HG03520 (cell line): ENCODE data around the gene KRTAP5-5.
"Not testable (repeated sequence)": the region's sequence is repeated elsewhere in the genome, so short reads cannot be mapped to it uniquely, and the experiment has no call there.

Source experiments
- ATAC-seq: cut with Tn5 transposase; IDR thresholded peaks from one replicate; pipeline ENCODE4 v1.9.1; 2021; ENCODE audit warnings: mild to moderate bottlenecking, moderate library complexity; ENCODE audit not compliant: unreplicated experiment

The KRTAP5-5 gene

DNA sequence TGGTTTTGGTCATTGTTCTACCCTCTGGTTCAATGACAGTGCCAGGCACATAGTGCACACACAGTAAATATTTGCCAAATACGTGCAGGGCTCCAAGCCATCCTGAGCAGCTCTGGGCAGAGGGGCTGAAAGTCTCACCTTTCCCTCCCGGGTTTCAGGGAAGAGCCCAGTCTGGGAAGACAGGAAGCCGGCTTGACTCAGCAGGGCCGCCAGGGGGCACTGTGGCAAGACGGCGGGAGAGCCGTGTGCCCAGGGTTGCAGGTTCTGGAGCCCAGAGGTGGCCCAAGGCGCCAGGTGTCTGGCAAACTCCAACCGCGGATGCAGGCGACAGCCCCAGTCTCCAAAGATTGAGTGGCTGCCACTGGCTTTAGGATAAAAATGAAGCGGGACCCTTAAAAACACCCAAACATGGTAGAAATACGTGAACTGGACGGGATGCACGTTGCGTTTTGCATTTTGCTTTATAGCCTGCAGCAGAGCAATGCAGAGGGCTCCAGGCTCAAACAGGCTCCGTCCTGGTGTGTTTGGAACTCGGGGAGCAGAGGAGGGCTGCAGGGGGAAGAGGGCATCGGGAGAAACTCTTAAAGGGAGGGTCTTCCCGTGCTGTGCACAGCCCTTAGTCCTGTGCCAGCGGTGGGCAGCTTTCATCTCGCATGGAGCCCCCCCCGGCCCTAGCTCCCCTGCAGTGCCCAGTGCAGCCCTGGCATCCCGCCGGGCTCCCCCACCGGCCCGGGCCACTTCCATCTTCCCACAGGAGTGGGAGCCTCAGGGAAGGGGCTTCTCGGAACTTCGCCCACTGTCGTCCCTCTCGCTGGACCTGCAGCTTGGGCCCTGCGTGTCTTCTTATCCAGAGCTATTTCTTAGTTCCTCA lies 10.7 kb downstream of the KRTAP5-5 start:
- ATAC-seq, result no peak

DNA sequence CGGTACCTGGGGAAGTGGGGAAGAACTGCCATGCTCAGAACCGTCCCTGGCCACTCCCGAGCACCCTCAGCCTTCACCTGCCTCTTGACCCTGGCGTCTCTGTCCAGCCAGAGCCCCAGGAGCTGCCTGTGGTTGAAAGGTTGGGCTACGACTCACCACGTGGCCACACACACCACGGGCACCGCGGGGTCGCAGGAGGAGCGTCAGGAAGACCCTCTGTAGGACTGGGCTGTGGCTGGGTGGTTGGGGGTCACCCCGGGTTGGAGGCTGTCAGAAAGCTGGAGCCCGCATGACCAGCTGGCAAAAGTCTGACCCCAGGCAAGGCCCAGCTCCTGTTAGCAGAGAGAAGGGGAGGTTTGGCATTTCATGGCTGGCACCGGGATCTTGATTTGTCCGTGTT lies 11.5 kb downstream of the KRTAP5-5 start:
- no peak for ATAC-seq

DNA sequence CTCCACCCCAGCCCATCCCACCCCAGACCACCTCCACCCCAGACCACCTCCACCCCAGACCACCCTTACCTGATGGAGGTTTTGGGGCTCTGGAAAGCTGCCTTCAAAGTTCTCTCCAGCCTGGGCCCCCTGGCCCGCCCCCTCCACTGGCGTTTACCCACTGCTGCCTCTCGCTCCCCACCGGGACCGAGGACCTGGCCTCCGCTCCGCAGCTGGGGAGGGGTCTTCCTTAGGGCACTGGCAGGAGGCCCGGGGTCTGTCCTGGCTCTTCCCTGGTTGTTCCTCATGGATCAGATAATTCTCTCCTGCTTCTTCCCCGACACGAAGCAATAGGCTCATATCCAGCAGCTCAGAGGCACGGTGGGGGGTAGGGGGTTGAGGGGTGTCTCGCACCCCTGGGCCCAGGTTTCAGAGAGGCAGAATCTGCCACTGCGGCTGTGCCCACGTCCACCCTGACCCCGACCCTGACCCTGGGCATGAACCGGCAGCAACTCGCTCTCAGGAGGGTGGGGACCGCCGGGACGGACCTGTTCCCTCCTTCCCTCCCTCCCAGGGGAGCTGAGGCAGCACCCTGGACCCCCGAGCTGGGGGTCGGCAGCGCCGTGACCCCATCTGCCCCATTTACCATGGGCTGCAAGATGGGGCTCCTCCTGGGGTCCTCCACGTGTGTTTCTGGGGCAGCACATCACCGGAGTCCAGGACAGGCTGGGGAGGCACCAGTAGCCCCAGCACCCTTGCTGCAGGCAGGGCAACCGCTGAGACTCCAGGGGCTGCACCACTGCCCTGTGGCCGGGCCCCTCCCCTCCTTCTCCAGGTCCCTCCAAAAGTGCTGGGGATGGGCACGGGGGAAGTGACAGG lies 12.9 kb downstream of the KRTAP5-5 start:
- no peak for ATAC-seq

DNA sequence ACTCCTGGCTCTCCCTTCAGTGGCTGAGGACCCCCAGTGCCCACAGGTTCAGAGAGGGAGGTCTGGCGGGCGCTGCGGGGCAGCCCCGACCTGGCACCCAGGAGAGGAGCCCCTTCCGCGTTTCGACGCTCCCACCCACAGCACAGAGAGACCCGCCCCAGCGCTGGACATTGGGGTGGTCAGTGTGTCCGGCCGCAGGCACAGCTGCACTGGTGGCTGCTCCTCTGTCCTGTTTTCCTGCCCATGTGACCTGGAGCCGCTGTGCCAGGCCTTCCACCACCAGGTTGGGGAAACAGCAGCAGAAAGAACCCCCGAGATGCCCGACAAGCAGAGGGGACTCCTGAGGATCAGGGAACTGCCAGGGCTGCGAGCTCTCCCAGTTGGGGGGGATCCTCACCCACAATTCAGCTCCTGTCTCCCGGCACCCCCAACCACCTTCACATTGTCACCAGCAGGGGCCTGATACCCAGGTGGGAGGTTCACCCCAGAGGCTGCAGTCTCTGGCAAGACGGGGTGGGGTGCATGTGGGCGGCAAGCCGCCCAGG lies 13.6 kb downstream of the KRTAP5-5 start:
- ATAC-seq, result no peak

DNA sequence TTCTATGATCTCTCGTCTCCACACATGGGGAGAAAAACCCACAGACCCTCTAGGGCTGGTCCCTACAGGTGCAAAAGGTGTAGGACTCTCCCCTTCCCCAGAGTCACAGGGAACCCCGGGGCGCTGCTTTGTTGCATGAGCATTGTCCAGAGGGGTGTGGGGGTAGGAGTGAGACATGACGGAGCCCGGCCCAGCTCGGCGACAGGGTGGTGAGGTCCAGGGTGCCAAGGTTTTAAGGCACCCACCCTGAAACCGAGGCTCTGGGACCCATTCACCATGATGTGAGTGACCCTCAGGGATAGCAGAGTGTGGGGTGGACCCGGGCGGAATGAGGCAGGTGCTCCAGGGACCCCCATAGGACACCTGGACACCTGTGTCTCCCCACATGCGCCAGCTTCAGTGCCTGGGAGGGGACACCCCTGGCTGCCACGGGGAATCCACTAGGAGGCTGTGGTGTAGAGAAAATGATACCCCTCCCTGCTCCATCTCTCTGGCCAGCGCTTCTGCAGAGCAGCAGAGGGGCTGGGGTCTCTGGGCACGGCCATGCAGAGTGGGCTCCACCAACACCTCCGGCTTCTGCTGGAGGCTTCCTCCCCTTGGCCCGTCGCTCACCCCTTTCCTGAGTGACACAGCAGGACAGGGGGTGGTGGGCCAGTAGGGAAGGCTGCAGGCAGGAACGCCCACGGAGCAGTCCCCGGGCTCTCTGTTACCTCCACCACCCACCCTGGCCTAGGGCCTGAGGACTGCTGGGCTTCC lies 15.2 kb downstream of the KRTAP5-5 start:
- no peak for ATAC-seq

DNA sequence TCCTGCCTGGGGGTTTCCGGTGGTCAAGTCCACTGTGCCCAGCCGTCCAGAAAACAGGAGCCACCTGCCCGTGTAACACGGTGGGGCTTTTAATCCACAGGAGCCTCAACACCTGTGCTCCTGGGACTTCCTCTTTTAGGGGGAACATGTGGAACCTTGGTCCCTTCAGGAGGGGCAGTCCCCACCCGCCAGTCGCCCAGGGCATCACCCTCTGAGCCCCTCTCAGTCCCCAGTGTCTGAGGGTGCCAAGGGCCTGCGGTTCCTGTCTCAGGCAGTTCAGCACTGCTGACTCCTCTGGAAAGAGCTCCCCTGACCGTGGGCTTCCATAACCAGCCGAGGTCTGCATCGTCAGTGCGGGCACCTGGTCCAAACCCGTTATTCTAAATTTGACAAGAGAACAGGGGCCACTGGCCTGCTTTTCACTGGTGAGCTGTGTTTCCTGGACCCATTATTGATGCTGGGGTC lies 15.8 kb downstream of the KRTAP5-5 start:
- no peak for ATAC-seq

DNA sequence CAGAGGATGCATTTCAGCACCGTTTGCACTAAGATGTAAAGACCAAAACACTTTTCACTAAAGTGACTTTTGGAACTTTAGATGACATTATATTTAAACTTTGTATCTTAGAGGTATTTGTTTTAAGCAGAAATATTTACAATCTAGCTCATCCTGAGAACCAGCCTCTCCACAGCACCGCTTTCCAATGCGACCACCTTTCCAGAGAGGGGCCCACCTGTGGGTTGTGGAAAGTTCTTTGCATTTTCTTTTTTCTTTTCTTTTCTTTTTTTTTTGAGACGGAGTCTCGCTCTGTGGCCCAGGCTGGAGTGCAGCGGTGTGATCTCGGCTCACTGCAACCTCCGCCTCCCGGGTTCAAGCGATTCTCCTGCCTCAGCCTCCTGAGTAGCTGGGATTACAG lies 17.0 kb downstream of the KRTAP5-5 start:
- not testable (repeated sequence) for ATAC-seq

DNA sequence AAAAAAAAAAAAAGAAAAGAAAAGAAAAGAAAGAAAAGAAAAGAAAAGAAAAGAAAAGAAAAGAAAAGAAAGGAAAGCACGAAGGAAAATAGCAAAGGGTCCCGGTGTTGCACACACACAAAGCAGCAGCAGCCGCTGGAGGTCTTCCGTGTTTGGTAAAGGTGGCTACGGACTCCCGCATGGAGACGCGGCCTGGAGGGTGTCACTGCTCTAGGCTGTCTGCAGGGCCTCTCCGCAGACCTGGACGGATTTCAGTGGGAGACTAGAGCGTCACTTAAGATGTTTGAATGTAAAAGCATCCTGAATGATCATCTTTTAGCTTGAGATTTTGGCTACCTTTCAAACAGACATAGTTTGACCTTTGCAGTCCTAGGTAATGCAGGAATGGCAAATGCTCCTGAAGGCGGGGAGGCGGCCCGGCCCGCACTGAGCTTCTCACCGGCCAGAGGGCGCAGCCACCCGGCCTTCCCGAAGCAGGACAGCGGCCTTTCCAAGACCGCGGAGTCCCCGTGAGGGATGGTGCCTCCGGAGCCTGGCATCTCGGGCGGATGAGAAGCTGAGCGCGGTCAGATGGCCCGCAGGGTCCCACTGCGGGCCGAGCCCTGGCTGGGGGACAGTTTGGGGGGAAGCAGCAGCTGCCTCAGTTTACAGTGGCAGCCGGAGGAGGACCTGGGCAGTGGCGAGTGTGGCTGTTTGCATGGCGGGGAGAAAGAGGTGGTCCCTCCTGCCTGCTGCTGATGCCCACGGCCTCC lies 18.5 kb downstream of the KRTAP5-5 start:
- no peak for ATAC-seq

DNA sequence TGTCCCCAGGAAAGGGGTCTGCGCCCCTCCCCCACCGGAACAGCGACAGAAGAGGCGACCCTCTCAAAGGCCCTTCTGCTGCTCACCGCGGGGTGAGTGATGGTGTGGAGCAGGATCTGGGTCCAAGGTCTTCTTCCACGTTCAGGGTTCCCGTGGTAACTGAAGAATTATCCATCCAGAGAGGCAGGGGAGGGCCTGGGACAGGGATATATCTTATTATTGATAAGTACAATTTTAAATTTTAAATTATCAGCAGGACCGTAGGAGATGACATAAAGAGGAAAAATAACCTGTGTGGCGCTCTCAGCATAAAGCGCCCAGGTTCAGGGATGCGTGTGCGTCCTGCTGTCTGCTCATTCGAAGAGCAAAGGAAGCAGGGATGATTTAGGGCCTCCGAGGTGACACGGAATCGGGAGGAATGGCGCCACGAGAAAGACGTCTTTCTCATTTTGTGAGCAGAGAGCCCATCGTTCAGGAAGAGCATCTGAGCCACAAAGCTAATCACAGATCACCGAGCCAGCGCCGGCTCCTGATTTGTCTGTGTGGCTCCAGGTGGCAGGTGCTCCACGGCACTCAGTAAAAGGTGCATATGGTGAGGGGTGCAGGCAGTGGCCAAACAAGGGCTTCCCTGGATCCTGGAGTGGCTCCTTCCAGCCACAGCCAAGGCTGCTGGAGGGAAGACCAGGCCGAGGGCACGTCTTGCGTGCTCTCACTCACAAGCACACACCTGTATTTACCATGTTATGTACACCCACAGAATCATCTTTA lies 19.3 kb downstream of the KRTAP5-5 start:
- ATAC-seq, result no peak

DNA sequence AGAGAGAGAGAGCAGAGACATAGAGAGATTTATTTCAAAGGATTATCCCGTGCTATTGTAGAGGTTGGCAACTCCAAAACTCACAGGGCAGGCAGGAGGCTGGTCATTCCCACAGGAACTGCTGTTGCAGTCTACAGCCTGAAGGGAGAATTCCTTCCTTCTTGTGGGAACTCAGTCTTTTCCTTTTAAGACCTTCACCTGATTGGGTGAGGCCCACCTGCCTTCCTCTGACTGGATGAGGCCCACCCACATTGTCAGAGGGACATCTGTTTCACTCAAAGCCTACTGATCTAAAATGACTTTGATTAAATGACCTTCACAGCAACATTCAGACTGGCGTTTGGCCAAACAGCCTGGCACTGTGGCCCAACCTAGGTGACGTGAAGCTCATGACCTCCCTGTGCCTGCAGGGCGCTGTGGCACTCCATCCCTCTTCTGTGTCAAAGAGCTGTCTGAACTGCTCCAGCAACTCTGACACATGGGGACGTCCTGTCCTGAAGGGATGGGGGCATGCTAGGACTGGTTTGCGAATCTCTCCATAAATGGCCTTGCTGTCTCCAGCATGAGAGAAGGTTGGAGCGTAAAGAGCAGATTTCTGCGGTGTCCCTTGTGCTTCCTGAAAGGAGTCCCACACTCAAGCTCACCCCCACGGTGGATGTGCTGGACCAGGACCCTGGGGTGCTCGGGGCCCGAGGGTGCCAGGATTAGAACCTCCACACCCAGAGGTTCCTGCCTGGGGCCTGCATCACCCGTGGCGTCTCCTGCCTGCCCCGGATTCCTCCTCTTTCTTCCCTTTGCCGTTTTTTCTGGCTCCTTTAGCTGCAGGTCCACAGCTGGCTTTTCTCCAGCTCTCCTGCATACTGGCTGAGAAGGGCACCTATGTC lies 20.7 kb downstream of the KRTAP5-5 start:
- no peak for ATAC-seq

DNA sequence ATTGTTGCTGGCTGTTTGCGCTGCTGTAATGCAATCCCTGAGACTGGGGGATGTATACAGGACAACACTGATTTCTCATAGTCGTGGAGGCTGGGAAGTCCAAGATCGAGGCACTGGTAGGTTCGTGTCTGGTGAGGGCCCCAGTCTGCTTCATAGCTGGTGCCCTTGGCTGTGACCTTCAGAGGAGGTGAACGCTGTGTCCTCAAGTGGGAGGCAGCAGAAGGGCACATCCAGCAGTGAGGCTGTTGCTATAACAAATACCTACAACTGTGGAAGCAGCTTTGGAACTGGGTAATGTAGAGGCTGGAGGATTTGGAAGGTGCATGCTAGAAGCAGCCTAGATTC lies 21.3 kb downstream of the KRTAP5-5 start:
- no peak for ATAC-seq

DNA sequence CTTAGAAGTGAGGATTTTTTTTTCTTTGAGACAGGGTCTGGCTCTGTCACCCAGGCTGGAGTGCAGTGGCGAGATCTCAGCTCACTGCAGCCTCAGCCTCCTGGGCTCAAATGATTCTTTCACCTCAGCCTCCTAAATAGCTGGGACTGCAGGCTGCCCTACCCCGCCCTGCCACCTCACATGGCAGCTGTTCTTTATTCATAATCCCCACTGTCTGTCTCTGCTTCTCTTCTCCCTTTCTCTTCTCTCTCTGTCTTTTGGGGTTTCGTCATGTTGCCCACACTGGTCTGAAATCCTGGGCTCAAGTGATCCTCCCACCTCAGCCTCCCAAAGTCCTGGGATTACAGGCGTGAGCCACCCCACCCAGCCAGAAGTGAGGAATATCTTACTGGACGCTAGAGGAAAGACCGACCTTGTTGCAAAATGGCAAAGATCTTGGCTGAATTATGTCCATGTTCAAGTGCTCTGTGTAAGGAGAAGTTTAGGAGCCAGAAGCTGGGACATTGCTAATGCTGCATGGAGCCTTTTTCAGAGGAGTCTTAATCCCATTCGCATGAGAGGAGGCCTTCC lies 21.9 kb downstream of the KRTAP5-5 start:
- ATAC-seq, result no peak

DNA sequence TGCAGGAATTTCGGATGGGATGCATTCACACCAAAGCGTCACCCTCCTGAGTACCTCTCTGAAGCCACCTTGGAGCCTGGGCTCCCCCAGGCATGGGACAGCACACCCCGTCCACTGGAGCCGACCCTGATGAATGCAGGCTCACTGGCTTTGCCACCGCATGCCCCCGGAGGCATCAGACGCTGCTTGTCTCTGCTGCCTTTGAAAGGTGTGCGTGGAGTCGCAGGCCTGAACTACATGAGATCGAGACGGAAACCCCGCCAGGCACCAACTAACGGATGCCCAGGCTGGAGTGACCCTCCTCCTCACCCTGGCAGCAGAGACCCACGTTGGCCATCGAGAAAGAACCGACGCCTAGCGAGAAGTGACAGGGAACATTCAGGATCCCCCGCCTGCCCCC lies 22.5 kb downstream of the KRTAP5-5 start:
- no peak for ATAC-seq

DNA sequence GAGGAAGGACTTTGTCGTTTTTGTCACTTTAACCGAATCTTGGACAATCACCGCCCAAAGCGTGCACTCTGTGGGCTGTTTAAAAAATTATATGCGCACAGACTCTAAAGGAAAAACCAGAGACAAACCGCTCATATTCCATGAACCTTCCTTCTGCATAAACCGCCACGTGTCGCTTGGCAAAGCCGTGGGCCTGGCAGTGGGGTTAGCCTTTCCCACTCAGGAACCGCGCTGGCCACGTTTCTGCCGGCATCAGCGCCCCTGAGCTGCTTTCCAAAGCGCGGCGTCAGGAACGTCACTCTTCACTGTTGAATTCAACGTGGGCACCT lies 22.8 kb downstream of the KRTAP5-5 start:
- ATAC-seq, result no peak

DNA sequence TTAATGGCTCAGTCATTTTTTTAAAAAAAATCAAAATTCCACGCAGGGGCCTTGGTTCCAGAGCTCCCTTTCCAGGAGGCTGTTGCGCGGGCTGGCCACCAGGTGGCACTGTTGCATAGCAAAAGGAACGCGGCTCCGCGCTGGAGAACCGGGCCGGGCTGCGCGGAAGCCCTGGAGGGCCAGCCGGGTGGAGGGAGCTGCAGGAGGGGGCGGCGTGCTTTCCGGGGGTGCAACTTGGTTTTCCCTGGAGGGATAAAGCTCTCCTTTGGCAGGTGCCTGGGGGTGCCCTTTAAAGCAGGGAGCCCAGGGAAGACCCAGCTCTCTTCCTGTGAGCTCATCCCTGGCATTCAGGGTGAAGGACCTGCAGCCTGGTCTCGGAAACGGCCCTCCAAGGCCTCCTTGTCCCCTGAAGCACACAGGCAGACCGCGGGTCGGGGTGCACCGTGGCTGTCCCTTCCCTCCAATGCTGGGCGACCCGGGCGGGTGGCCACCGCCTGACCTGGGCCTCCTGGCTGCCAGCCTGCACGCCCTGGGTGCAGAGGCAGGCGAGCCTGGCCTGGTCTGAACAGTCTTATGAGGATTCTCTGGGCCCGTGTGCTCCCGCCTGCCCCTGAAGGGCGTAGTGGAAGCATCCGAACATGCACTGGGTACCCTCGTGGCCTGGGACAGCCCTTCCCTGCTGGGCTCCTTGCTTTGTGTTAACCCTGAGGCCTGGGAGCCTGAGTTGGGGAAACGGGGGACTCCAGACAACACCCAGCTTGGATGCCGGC lies 23.4 kb downstream of the KRTAP5-5 start:
- ATAC-seq, result no peak

DNA sequence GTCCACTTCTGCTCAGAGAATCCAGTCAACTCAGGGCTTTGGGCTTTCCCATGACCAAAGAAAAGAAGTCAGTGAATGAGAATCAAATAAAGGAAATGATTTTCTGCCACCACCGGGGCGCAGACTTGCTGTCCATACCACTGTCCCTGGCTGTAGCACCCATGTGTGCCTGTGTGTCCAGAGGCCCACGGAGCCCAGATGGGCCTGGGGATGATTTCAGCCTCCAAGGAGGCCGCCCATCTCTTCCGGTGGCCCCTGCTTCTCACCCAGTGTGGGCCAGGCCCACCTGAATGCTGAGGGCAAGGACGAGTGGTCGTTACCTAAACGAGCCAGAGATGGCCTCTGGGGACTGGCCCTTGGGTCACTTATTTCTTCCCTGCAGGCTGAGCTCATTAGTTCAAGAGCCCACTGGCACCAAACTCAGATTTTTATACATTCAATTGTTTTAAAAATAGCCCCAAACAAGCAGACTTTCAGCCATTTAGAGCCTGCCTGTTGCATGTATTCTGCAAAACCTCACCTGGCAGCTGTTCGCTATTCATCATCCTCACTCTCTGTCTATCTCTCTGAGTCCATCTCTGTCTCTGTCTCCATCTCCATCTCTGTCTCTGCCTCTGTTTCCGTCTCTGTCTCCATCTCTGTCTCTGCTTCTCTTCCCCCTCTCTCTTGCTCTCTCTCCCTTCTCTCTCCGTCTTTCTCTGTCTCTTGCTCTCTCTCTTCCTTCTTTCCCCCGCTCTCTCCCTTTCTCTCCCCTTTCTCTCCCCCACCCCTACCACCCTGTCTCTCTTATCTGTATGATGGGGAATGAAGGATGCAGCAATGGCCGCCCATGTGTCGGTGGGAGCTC lies 24.2 kb downstream of the KRTAP5-5 start:
- ATAC-seq, result no peak
